DMS53 treated with DMSO at 0.1 percent for 48 hours (cell line): ENCODE data around the gene GABBR2.

Source experiments
- DNase-seq: peaks from one replicate; lab custom pipeline; 2025; ENCODE audit not compliant: unreplicated experiment; lab: John Stamatoyannopoulos, UW

Gene GABBR2

DNA sequence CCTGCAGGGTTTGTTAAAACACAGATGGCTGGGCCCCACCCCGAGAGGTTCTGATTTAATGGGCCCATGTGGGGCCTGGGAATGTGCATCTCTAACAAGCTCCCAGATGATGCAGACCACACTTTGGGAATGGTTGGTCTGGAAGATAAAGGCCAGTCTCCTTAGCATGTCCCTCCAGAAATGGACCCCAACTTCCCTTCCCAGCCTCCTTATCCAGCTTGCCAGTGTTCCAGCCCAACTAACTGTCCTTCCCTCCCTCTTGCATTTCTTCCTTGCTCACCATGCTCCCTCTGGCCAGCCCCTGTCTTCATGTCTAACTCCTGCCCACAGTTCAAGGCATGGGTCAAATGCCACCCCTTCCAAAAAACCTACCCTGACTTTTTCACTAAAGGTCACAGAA is 257.2 kb downstream of the GABBR2 start:
- no peak for DNase-seq

DNA sequence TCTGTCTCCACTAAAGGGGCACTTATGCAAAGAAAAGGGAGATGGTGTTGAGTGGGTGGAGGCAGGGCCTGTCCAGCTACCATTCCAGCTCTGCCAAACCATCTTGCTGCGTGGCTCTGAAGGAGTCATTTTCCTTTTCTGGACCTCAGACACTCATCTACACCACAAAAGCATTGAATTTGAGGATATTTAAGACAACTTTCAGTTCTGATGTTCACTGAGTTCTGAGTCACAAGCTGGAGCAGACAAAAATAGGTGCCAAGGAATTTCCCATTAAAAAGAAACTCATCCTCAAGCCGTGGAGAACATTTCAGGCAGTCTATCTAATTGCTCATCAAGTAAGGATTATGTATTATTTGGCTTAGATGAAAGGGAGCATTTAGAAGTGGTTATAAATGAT is 258.2 kb downstream of the GABBR2 start:
- DNase-seq, result no peak

DNA sequence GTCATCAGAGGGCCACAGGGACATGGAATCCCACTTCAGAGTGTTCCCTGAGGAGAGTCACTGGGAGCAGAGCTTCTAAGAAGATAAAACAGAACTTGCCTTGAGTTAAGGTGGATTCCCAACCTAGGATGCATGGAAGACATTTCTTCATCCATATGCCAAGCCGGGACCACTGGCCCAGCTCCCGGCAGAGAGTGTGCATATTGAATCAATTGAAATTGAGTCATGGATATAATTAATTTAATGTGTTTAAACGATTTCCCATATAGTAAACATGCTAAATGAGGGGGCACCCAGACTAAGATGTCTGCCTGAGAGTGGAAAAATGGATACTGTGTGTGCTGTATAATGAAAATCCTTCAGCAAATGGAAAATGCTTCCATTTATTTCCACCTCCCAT is 258.9 kb downstream of the GABBR2 start:
- DNase-seq, result no peak

DNA sequence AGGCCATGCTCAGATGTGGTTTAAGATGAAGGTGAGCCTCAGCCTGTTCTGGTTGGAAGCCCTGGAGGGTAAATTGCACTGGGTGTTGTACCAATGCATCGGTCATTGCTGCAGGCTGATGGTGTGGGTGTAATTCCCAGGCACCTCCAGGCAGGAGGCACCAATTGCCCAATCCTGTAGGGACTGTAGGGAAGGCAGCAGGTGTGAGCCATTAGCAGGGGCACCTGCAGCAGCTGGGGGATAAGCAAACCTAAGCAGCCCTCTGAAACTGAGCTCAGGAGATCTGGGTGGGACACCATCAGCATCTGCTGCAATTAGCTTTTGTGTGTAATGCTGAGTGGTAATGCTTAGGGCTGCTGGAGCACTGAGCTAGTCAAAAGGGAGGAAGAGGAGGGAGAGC is 263.2 kb downstream of the GABBR2 start:
- DNase-seq, result no peak

DNA sequence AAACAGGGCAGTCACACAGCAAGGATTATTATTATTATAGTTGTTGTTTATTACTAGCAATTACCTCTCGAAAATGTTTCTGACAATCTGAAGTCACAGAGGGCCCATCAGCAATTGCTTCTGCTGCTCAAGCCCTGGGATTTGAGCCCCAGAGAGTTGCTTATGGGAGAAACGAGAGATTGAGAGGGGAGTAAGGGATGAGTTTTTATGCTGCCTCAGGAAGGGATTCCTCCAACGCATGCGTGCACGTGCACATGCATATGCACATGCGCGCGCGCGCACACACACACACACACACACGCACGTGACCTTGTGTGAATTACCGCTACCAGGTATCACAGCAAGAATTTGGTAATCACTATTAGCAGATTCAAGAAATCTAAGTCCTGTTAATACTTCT is 264.1 kb downstream of the GABBR2 start:
- no peak for DNase-seq

DNA sequence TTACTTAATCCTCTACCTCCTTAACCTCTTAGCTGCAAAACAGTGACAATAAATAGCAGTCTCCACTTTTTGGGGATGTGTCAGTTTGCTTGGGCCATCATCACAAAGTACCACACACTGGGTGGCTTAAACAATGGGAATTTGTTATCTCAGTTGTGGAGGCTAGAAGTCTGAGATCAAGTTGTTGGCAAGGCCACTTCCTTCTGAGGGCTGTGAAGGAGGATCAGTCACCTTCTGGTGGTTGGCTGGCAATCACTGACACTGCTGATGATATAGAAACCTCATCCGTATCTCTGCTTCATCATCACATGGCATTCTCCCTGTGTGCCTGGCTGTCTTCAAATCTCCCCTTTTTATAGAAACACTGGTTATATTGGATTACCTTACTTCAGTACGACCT is 266.2 kb downstream of the GABBR2 start:
- no peak for DNase-seq

DNA sequence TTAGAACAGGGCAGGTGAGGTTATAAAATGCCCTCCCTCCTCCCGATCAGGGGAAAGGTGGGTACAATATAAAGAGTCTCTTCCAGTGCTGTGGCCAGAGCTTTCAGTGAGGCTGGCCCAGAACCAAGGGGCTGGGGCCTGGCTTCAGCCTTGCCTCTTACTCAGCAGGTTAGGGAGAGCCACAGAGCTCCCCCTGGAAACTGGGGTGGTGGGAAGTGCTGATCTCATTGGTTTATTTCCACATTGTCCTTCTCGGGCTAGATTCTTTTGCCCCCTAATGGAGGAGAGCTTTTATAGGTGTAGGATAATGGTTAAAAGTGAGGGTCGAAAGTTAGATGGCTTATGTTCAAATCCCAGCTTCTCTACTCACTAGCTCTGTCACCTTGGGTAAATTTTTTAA is 266.6 kb downstream of the GABBR2 start:
- no peak for DNase-seq

DNA sequence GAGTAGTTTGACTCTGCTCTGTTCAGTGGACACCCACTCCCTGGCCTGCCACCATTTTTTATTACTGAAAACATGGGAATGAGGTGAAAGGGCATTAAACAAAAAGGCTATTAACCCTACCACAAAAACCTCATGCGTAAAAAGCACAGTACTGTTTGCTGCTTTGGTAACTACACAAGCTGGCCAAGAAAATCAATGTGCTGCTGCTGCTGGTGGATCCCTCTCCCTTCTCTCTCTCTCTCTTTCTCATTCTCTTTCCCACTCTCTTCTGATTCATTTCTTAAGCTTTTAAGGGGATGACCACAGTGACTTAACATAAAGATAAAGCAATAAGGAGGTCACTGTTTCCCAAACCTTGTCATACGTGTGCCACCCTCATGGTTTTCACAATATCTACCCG is 270.1 kb downstream of the GABBR2 start:
- DNase-seq, result no peak

DNA sequence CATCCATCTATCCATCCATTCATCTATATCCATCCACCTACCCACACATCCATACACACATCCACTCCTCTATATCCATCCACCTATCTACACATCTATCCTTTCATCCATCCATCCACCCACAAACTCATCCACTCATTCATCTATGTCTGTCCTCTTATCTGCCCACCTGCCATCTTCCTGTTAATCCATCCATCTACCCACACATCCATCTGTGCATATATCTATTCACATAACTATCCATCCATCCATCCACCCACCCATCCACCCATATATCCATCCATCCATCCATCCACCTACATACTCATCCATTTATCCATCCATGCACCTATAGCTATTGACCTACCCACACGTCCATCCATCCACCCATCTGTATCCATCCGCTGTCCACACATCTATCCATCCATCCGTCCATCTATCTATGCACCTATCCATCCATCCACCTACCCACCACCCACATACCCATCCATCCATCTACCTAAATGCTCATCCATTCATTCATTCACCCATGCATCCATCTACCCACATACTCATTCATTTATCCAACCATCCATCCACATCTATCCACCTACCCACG is 271.2 kb downstream of the GABBR2 start:
- DNase-seq, result no peak

DNA sequence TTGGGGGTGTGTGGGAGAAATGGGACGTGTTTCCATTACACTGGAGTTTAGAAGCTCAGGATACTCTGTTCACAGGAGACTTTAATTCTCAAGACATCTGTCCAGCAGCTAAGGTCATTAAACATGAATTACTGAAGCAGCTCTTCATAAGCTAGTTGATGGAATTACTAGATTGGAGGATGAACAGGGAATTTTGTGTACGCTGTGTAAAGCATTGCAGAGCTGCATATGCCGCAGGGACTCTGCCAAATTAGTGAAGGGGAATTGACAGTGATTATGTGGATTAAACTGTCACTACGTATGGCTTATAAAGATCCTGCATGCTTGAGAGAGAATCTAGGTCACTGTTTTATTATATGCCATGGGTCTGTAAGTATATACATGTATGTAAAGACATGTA is 275.8 kb downstream of the GABBR2 start:
- no peak for DNase-seq

DNA sequence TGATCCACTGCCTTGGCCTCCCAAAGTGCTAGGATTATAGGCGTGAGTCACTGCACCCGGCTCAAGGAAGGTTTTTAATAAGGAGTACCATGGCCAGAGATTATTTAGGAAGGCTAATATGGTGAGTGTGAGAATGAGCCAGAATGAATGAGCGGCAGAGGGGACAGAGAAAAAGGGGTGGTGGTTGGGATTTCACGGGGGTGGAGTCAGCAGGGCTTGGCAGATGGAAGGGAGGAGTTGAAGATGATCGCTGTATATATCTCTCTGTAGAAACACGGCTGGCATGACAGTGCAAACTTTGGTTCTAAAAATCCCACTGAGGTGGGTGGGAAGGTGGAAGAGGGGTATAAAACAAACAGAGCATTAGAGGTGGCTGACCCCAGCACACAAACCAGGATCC is 276.6 kb downstream of the GABBR2 start:
- DNase-seq, result no peak

DNA sequence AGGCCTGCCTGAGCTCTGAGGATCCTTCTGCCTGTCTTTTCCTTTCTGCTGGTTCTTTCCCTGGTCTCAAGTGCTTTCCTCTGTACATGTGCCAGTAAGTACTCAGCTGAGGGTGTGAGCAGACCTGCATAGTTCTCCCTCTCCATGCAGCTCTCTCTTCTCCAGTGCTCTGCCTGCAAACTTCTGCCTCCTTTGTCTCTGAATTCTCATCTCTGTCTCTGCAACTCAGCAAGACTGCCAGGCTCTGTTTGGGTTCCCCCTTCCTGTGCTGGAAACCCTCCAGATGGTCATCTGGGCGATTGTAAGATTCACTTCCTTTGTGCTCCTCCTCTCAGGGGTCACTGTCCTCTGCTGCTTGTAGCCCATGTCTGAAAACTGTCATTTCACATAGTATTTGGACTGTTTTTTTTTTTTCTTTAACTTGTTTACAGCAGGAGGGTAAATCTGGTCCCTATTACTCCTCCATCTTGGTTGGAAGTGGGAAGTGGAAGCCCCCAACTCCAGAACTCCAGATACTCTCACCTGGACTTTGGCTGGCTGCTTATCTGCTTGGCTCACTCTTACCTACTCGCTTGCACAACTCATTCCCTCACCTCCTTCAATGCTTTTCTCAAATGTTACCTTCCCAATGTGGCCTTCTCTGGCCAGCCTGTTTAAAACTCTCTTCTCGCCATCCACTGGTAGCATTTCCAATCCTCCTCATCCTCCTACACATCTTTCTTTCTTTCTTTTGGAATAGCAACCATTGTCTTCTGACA is 278.0 kb downstream of the GABBR2 start:
- DNase-seq, result no peak

DNA sequence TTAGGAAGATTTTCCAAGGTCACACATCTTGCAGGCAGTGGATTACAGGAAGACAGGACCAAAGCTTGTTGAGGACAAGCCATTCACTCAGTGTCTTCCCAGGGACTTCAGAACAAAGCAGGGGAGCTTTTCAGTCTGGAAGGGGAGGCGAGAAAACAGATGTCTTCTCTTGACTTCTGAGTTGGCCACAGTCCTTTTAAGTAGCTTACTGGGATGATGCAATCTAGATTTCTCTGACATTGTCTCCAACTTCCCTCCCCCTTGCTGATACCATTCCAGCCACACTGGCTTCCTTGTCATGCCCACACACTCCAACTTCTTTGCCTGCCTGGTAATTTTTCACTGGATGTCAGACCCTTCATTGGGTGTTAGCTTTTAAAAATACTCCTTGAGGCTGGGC is 279.1 kb downstream of the GABBR2 start:
- DNase-seq, result no peak

DNA sequence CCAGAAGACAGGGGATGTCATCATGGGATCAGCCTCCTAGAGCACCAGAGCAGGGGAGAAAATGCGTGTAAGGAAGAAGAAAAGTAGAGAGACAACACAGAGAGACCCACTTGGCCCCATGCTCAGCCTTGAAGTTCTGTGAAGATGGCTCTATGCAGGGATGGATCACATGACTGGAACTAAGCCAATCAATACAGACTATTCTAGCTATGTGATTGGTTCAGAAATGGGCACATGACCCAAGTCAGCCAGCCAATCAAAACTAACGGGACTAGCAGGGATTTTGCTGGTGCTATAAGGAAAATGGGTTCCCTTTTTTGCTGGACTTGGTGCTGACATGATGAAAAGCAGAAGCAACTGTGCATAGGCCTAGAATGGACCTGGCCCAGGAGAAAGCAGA is 280.3 kb downstream of the GABBR2 start:
- no peak for DNase-seq

DNA sequence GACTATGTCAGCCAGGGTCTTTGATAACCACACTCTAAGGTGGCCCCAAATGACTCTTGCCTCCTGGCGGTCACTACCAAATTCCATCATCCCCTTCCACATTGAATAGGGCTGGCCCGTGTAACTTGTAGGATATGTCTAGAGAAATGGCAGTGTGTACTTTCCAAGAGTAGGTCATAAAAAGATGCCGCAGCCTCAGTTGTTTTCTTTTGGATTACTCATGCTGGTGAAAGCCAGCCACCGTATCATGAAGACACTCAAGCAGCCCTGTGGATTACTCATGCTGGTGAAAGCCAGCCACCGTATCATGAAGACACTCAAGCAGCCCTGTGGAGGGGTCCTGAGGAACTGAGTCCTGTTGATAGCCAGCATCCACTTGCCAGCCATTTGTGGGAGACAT is 281.2 kb downstream of the GABBR2 start:
- DNase-seq, result no peak

DNA sequence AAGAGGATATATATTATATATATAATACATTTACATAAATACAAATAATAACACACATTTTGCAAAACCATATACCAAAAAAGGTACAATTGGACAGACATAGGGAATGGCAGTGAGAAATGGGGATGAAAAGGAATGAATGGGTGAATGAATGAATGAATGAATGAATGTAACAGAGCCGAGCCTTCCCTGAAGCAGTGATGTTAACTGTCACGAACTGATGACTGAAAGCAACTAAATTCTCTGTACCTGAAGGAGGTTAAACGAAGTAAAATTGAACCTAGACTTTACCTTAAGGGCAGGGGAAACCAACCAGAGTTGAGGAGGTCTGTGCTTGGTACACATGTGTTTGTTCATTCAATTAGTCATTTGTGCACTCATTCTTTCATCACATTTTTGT is 283.7 kb downstream of the GABBR2 start:
- no peak for DNase-seq

DNA sequence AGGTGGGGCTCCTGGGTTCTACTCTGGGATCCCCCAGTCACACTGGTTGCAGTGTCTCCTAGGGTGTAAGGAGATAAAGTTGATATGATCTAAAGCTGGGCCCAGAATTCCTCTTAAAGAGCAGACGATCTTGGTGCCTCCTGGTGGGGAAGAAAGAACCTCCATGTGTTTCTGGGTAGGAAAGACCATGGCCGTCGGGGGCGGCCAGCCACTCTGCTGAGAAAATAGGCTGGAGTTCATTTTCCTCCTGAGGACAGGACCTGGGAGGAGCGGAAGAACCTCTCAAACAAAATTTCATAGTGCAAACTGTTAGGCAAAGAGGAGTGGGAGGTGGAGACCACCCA is 289.5 kb downstream of the GABBR2 start:
- DNase-seq, result no peak

DNA sequence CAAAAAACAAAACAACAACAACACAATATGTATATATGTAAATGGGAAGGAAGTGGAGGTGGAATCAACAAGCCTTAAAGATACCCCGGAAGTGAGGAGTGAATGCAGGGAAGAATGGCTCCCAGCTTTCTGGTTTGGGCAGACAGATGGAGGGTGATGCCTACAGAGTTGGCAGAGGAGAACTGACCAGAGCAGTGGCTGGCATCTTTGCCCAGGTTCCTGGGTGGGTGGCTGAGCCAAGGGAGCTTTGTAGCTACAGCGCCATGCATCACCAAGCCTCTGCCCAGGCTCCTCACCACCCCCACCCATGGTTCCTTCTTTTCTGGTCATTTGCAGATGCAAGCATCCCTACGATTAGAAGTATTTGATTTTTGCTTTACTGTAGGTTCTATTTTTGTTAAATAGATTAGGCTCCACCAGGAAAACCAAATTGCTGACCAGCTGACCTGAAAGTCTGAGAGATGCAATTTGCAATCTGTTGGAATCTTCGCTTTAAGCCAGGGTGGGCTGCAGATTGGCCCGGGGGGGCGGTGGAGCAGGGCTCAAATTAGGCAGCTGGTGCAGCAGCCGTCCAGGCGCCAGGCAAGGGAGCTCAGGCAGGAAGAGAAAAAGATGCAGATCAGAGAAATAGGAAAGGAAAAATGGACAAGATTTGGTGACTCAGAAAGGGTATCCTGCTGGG is 290.0 kb downstream of the GABBR2 start:
- DNase-seq, result no peak

DNA sequence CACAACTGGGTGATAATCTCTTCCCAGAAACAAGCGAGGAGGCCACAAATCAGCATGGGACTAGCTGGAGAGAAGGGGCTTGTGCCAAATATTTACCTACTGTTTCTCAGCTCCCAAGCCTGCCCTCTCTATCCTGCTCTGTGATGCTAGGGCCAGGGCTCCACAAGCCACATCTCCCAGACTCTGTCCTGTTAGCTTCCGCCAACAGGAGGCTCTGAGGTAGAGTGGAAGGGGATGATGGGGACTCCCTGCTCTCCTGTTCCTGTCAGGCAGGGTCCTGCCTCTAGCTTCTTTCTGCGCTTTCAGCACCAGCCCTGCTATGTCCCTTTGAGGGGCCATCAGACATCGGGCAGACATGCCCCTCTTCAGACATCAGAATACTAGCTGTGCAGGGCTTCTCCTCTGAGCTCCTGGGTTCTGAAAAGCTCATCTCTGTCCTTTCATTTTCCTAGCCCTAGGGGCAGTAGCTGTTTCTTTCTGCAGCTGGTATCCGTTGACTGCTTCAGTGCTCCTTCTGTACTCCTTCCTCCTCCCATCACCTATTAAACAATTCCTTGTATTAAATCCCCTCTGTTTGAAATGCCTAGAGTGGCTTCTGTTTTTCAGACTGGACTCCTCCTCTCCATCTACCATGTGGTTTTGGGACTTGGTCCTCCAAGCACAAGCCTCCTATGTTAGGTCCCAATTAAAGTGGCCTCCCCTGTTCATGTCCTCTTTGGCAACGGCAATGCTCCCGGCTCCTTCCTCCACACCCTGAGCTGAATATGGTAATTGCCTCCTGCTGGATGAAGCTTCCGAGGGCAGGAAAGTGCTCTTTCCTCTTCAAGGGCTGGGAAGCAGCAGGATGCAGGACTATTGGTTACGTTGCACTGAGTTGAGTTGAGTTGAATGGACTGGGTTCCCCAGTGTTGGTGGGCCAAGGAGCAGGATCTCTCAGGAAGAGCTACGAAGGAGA is 292.2 kb downstream of the GABBR2 start:
- no peak for DNase-seq

DNA sequence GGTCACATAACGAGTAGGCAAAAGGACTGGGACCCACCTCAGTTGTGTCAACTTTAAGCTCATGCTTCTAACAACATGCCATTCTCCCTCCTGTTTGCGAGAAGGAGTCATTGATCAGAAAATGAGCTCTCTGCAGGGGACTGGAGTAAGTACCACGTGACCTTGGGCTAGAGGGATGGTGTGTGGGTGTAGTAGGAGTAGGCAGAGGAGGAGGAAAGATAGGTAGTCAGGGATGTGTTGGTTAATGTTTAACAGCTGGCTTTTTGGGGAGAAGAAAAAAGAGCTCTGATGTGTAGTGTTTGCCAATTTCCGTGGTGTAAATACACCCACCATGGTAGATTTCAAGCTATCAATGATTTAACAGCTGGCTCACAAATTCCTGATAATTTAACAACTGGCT is 293.0 kb downstream of the GABBR2 start:
- DNase-seq, result no peak

DNA sequence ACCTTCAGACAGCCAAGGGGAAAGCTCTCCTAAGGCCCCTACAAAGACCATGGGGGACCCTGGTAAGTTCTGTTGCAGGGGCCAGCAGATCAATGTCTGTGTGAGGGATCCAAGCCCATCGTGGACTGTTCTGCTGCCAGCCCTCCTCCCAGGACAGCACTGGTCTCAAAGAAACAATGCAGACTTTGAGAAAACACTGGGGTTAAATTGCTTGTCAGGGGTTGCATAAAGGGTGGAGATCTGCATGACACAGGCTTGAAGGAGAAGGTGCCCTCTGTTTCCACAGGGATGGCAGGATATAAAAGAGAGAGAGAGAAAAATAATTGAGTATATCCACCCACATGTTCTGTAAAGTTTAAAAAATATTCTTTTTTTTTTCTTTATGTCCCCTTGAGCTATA is 295.7 kb downstream of the GABBR2 start:
- DNase-seq, result no peak
